HepG2 (cell line): ENCODE results near the gene NKX2-3. TPM values are rescaled to one million over a fixed set of nuclear protein-coding genes. Genes with fewer than 3 reads are reported as not detected.

Experiments used
- ATAC-seq: fragments of 200-7000 bp; cut with Tn5 transposase; 3 replicates; pipeline ENCODE4 v1.9.1; 2020; ENCODE audit warnings: mild to moderate bottlenecking, moderate library complexity
- BruUV-seq: library from RNA; stranded (reverse); fragments of 400-500 nt; replicated peaks from 2 replicates; lab custom pipeline; 2021; lab: Mats Ljungman, UMichigan
- CTCF ChIA-PET: fragments of 300-600 bp; formaldehyde crosslinking; extraction: SDS; loops from one replicate; lab custom pipeline; 2021; ENCODE audit warnings: low total read pairs, inconsistent platforms, low intra/inter-chr PET ratio; lab: Yijun Ruan, JAX
- POLR2A ChIA-PET: fragments of 350-600 bp; sonication (Branson Sonifier 250); formaldehyde crosslinking; loops from one replicate; lab custom pipeline; 2020; ENCODE audit warnings: antibody characterized with exemption, inconsistent platforms; lab: Yijun Ruan, JAX
- DNase-seq: peaks from one replicate; pipeline ENCODE4 v3.0.0-alpha.2; 2015; ENCODE audit warnings: low spot score
- FAIRE-seq: peaks from 3 replicates; lab custom pipeline; 2011; peaks lifted over from hg19 to GRCh38; lab: Jason Lieb, UNC
- H2AFZ ChIP-seq: one replicate; pipeline ENCODE4 v1.6.1; 2011; ENCODE audit warnings: low read length, inconsistent platforms
- H3K27ac ChIP-seq: fragments of 300-600 bp; 3 replicates; pipeline ENCODE4 v1.8.0; 2011; ENCODE audit warnings: mixed run types, mild to moderate bottlenecking, mixed read lengths, low read length, inconsistent platforms; ENCODE audit not compliant: insufficient read depth; ENCODE audit errors: extremely low read length
- H3K27me3 ChIP-seq, 2 experiments: fragments of 200-600 bp in 1 of 2; 2 replicates in 1 of 2; 3 replicates in 1 of 2; pipeline versions ENCODE4 v1.6.0 to v1.8.0; 2011; ENCODE audit warnings: low read length in 2 of 2, mild to moderate bottlenecking in 2 of 2, moderate library complexity in 2 of 2, inconsistent platforms in 1 of 2; ENCODE audit not compliant: insufficient read depth in 2 of 2, control insufficient read depth in 1 of 2
- H3K36me3 ChIP-seq, 2 experiments: fragments of 200-600 bp in 1 of 2; replicated peaks in 1 of 2; 2 replicates in 1 of 2; 3 replicates in 1 of 2; pipeline versions ENCODE4 v1.5.1 to v1.8.0; 2011; ENCODE audit warnings: low read length in 2 of 2, inconsistent platforms in 1 of 2; ENCODE audit not compliant: insufficient read depth in 2 of 2, control insufficient read depth in 1 of 2
- H3K4me1 ChIP-seq: 2 replicates; pipeline ENCODE4 v1.5.1; 2012; ENCODE audit warnings: low read length, inconsistent platforms; ENCODE audit not compliant: insufficient read depth
- H3K4me2 ChIP-seq: 2 replicates; pipeline ENCODE4 v1.6.0; 2011; ENCODE audit warnings: low read depth, low read length, inconsistent platforms
- H3K4me3 ChIP-seq, 3 experiments: fragments of 200-600 bp in 1 of 3; sonication (generic), shearing (Covaris generic) in 1 of 3; replicated peaks in 1 of 3; 2 replicates each; pipeline ENCODE4 v1.5.1; 2011 to 2016; ENCODE audit warnings: low read length in 3 of 3, inconsistent platforms in 2 of 3, low read depth in 2 of 3, mild to moderate bottlenecking in 2 of 3, control low read depth in 1 of 3, mixed read lengths in 1 of 3; ENCODE audit not compliant: insufficient read depth in 1 of 3
- H3K79me2 ChIP-seq: one replicate; pipeline ENCODE4 v1.6.1; 2011; ENCODE audit warnings: low read length, inconsistent platforms; ENCODE audit not compliant: insufficient read depth
- H3K9ac ChIP-seq: 2 replicates; pipeline ENCODE4 v1.6.0; 2011; ENCODE audit warnings: mild to moderate bottlenecking, low read depth, low read length, inconsistent platforms; ENCODE audit not compliant: insufficient read depth
- H3K9me3 ChIP-seq: 2 replicates; pipeline ENCODE4 v1.5.1; 2012; ENCODE audit warnings: mild to moderate bottlenecking, low read length
- H4K20me1 ChIP-seq: 2 replicates; pipeline ENCODE4 v1.6.0; 2011; ENCODE audit warnings: inconsistent platforms, mild to moderate bottlenecking, low read length, moderate library complexity; ENCODE audit not compliant: insufficient read depth
- CENPT ChIP-seq: sonication (generic); formaldehyde crosslinking; IDR thresholded peaks from 2 replicates; pipeline ENCODE4 v1.8.0; 2022; ENCODE audit warnings: low read depth, mild to moderate bottlenecking, moderate library complexity, missing genetic modification reagents
- CREB1 ChIP-seq, 2 experiments: fragments of 450-650 bp in 1 of 2; IDR thresholded peaks; 2 replicates each; pipeline ENCODE4 v1.6.1; 2016 to 2017; ENCODE audit warnings: control low read depth in 1 of 2, mild to moderate bottlenecking in 1 of 2, missing compliant biosample characterization in 1 of 2, missing genetic modification characterization in 1 of 2
- FOXK2 ChIP-seq: fragments of 450-650 bp; IDR thresholded peaks from 2 replicates; pipeline ENCODE4 v1.6.1; 2016
- MXD4 ChIP-seq: IDR thresholded peaks from 2 replicates; pipeline ENCODE4 v1.6.1; 2016; ENCODE audit warnings: mild to moderate bottlenecking, missing biosample characterization, missing genetic modification reagents
- WGBS: methylation state at CpG from one replicate; pipeline ENCODE4 v1.1.6; 2017; ENCODE audit warnings: low lambda C conversion rate; 5-methylcytosine and 5-hydroxymethylcytosine counted together
- in situ Hi-C: cut with HindIII; loops from 2 replicates; pipeline ENCODE4 v1.10.0; 2017; ENCODE audit warnings: low pct_unique_long_range_greater_than_20kb; ENCODE audit not compliant: extremely low pct_ligation_motif_present
- intact Hi-C: fragments of 100-400 bp; cut with micrococcal nuclease; formaldehyde crosslinking; loops from one replicate; pipeline ENCODE4 v1.10.0; 2022; ENCODE audit not compliant: unreplicated experiment
- polyA plus RNA-seq, 8 experiments: library from polyadenylated mRNA; depleted of rRNA in 3 of 8; stranded (reverse) in 7 of 8; unstranded in 1 of 8; fragments of >200 nt; fragmentation: Illumina TruSeq in 4 of 8; extraction: Trizol in 4 of 8; gene quantifications; 2 replicates each; pipeline versions ENCODE4 v1.2.1 to v1.2.3, GENCODE V29; 2011 to 2016; ENCODE audit warnings: low read depth in 4 of 8, missing spikeins in 1 of 8, mixed read lengths in 1 of 8; ENCODE audit not compliant: insufficient read depth in 1 of 8
- total RNA-seq, 5 experiments: library from RNA; depleted of rRNA; stranded (reverse); fragments of >200 nt; fragmentation: Illumina TruSeq; extraction: Trizol; gene quantifications; 2 replicates each; pipeline ENCODE4 v1.2.3, GENCODE V29; 2016; ENCODE audit warnings: low read depth in 1 of 5
- TF ChIP-seq, protein P1 (sequence below): sonication (generic); formaldehyde crosslinking; conservative IDR thresholded peaks from 2 replicates; pipeline ENCODE4 v1.4.0; 2020; ENCODE audit warnings: missing genetic modification reagents
- TF ChIP-seq, protein P2 (sequence below): sonication (generic); formaldehyde crosslinking; IDR thresholded peaks from 2 replicates; pipeline ENCODE4 v1.4.0; 2020; ENCODE audit warnings: low read depth, mild to moderate bottlenecking, missing genetic modification reagents
- TF ChIP-seq, protein P3 (sequence below): sonication (generic); formaldehyde crosslinking; IDR thresholded peaks from 2 replicates; pipeline ENCODE4 v1.8.1; 2023; ENCODE audit warnings: mild to moderate bottlenecking, missing genetic modification reagents, borderline replicate concordance
- TF ChIP-seq, protein P4 (sequence below): IDR thresholded peaks from 2 replicates; pipeline ENCODE4 v1.6.1; 2016
- TF ChIP-seq, protein P5 (sequence below): sonication (generic); formaldehyde crosslinking; IDR thresholded peaks from 2 replicates; pipeline ENCODE4 v1.8.0; 2022; ENCODE audit warnings: mild to moderate bottlenecking, missing genetic modification reagents

The NKX2-3 gene
- total and polyA plus RNA-seq, 2 of the 13 experiments (the other 11 are each of a cell fraction or from before 2014, with no cell fraction given), result not detected

DNA sequence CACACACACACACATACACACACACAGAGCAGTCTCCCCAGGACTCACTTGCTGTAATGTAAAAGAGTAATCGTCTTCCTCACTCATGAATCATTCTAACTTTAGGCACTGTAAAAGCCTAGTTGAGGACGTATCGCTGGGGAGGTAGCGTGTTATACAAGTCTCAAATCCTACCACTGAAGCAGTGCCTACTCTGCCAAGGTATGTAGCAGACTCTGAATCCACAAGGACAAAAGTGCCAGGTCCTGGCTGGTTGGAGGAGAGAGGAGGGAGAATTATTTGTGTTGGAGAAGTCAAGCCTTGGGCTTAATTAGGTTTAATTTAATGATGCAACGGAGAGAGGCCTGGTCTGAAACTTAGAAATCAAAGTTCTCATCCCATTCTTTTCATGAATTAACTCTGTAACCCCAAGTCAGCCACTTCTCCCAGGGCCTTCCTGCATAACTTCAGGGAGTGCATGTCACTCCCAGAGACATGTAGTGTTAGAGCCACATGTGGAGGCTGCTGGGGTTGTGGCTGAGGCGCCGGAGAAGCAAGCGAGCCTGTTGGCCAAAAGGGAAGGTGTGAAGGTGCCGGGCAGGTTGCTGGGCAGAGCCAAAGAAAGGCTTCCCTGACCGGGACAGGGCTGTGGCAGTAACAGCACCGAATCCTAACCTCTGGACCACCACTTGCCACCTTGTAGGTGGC, 36.7 kb downstream of the NKX2-3 start:
- ATAC-seq, result no peak
- TF ChIP-seq MXD4 (CRISPR knock-in tag) (no peak), FOXK2 (no peak), CENPT (CRISPR knock-in tag) (no peak), CREB1 (IDR thresholded peaks at IDR 0.05) (no peak), CREB1 (CRISPR knock-in tag; IDR thresholded peaks at IDR 0.05) (no peak)
- TF ChIP-seq, protein P1, sequence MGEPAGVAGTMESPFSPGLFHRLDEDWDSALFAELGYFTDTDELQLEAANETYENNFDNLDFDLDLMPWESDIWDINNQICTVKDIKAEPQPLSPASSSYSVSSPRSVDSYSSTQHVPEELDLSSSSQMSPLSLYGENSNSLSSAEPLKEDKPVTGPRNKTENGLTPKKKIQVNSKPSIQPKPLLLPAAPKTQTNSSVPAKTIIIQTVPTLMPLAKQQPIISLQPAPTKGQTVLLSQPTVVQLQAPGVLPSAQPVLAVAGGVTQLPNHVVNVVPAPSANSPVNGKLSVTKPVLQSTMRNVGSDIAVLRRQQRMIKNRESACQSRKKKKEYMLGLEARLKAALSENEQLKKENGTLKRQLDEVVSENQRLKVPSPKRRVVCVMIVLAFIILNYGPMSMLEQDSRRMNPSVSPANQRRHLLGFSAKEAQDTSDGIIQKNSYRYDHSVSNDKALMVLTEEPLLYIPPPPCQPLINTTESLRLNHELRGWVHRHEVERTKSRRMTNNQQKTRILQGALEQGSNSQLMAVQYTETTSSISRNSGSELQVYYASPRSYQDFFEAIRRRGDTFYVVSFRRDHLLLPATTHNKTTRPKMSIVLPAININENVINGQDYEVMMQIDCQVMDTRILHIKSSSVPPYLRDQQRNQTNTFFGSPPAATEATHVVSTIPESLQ (CRISPR knock-in tag), result no peak
- TF ChIP-seq, protein P2, sequence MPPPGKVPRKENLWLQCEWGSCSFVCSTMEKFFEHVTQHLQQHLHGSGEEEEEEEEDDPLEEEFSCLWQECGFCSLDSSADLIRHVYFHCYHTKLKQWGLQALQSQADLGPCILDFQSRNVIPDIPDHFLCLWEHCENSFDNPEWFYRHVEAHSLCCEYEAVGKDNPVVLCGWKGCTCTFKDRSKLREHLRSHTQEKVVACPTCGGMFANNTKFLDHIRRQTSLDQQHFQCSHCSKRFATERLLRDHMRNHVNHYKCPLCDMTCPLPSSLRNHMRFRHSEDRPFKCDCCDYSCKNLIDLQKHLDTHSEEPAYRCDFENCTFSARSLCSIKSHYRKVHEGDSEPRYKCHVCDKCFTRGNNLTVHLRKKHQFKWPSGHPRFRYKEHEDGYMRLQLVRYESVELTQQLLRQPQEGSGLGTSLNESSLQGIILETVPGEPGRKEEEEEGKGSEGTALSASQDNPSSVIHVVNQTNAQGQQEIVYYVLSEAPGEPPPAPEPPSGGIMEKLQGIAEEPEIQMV (CRISPR knock-in tag), result no peak
- TF ChIP-seq, protein P3, sequence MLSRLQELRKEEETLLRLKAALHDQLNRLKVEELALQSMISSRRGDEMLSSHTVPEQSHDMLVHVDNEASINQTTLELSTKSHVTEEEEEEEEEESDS (CRISPR knock-in tag), result no peak
- TF ChIP-seq, protein P4, sequence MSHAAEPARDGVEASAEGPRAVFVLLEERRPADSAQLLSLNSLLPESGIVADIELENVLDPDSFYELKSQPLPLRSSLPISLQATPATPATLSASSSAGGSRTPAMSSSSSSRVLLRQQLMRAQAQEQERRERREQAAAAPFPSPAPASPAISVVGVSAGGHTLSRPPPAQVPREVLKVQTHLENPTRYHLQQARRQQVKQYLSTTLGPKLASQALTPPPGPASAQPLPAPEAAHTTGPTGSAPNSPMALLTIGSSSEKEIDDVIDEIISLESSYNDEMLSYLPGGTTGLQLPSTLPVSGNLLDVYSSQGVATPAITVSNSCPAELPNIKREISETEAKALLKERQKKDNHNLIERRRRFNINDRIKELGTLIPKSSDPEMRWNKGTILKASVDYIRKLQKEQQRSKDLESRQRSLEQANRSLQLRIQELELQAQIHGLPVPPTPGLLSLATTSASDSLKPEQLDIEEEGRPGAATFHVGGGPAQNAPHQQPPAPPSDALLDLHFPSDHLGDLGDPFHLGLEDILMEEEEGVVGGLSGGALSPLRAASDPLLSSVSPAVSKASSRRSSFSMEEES (CRISPR knock-in tag), result no peak
- TF ChIP-seq, protein P5, sequence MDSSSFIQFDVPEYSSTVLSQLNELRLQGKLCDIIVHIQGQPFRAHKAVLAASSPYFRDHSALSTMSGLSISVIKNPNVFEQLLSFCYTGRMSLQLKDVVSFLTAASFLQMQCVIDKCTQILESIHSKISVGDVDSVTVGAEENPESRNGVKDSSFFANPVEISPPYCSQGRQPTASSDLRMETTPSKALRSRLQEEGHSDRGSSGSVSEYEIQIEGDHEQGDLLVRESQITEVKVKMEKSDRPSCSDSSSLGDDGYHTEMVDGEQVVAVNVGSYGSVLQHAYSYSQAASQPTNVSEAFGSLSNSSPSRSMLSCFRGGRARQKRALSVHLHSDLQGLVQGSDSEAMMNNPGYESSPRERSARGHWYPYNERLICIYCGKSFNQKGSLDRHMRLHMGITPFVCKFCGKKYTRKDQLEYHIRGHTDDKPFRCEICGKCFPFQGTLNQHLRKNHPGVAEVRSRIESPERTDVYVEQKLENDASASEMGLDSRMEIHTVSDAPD, result no peak
- H3K4me2 ChIP-seq, result no peak overlapping the region
- H3K4me3 ChIP-seq, result no peak overlapping the region
- no peak for DNase-seq
- H3K27me3 ChIP-seq, result peaks cover 0 to 16% of the 10 kb centered on the region in 2 experiments; a peak in 2 of 5 replicates
- H3K4me1 ChIP-seq, result no peaks in the 10 kb centered on the region
- WGBS, result 31% methylated on average over 11 of the region's 11 CpGs
- in situ Hi-C loops, result no loop called here
- ChIA-PET POLR2A (no interaction called here), CTCF (no interaction called here)
- no peaks in the 10 kb centered on the region for H4K20me1 ChIP-seq
- H3K9ac ChIP-seq, result no peak overlapping the region
- no peak overlapping the region for H2AFZ ChIP-seq
- BruUV-seq, result no TSS peak
- H3K9me3 ChIP-seq, result no peaks in the 10 kb centered on the region
- intact Hi-C loops, result no loop called here
- no peak overlapping the region for H3K27ac ChIP-seq
- H3K36me3 ChIP-seq, result no peaks in the 10 kb centered on the region
- no peak for FAIRE-seq
- H3K79me2 ChIP-seq, result no peaks in the 10 kb centered on the region
